OCI-LY7 (cell line): ENCODE results near the gene MED10. TPM values are rescaled to one million over a fixed set of nuclear protein-coding genes. Genes with fewer than 3 reads are reported as not detected.
"Not testable (repeated sequence)": the region's sequence is repeated elsewhere in the genome, so short reads cannot be mapped to it uniquely, and the experiment has no call there.

Source experiments
- BruUV-seq: library from RNA; stranded (reverse); fragments of 400-500 nt; replicated peaks from 2 replicates; lab custom pipeline; 2021; lab: Mats Ljungman, UMichigan
- CTCF ChIA-PET: fragments of 300-600 bp; sonication (Branson Sonifier 250); formaldehyde crosslinking; loops from one replicate; lab custom pipeline; 2022; ENCODE audit warnings: antibody characterized with exemption; ENCODE audit not compliant: unreplicated experiment; lab: Charles Lee
- POLR2A ChIA-PET: fragments of 300-600 bp; sonication (Branson Sonifier 250); formaldehyde crosslinking; loops from one replicate; lab custom pipeline; 2022; ENCODE audit warnings: antibody characterized with exemption; lab: Charles Lee
- DNase-seq: peaks from one replicate; pipeline ENCODE4 v3.0.0-alpha.2; 2015; ENCODE audit warnings: low spot score
- H2AFZ ChIP-seq: fragments of 200-600 bp; sonication (generic), shearing (Covaris generic); 2 replicates; pipeline ENCODE4 v1.6.1; 2014; ENCODE audit warnings: mild to moderate bottlenecking, antibody characterized with exemption, low read length, moderate library complexity
- H3K27ac ChIP-seq: fragments of 200-600 bp; sonication (generic); 2 replicates; pipeline ENCODE4 v1.5.1; 2014; ENCODE audit warnings: mixed run types, low read depth, mild to moderate bottlenecking, moderate library complexity, low read length, inconsistent platforms; ENCODE audit not compliant: poor library complexity, severe bottlenecking
- H3K36me3 ChIP-seq: fragments of 200-600 bp; sonication (generic); 2 replicates; pipeline ENCODE4 v1.6.1; 2014; ENCODE audit warnings: mild to moderate bottlenecking, antibody characterized with exemption, low read length, moderate library complexity, mixed read lengths; ENCODE audit not compliant: insufficient read depth
- H3K4me1 ChIP-seq: fragments of 200-600 bp; sonication (generic); 2 replicates; pipeline ENCODE4 v1.5.1; 2014; ENCODE audit warnings: mild to moderate bottlenecking, low read length; ENCODE audit not compliant: insufficient read depth, poor library complexity, severe bottlenecking
- H3K4me2 ChIP-seq: fragments of 200-600 bp; sonication (generic); 2 replicates; pipeline ENCODE4 v1.6.1; 2014; ENCODE audit warnings: mild to moderate bottlenecking, low read length
- H3K4me3 ChIP-seq: fragments of 200-600 bp; sonication (generic); 2 replicates; pipeline ENCODE4 v1.5.1; 2014; ENCODE audit warnings: mild to moderate bottlenecking, low read depth, low read length; ENCODE audit not compliant: poor library complexity, severe bottlenecking
- H3K79me2 ChIP-seq: fragments of 200-600 bp; sonication (generic); 2 replicates; pipeline ENCODE4 v1.6.1; 2016; ENCODE audit warnings: low read depth, mild to moderate bottlenecking, low read length, moderate library complexity, mixed read lengths; ENCODE audit not compliant: insufficient read depth
- H3K9me2 ChIP-seq: fragments of 200-600 bp; sonication (generic); 2 replicates; pipeline ENCODE4 v1.6.1; 2016; ENCODE audit warnings: mild to moderate bottlenecking, low read length, mixed read lengths; ENCODE audit not compliant: insufficient read depth
- H3K9me3 ChIP-seq: fragments of 200-600 bp; sonication (generic); 2 replicates; pipeline ENCODE4 v1.6.1; 2014; ENCODE audit warnings: mild to moderate bottlenecking, mixed run types, low read length, mixed read lengths
- H4K20me1 ChIP-seq: fragments of 200-600 bp; sonication (generic); 2 replicates; pipeline ENCODE4 v1.6.1; 2014; ENCODE audit warnings: mild to moderate bottlenecking, antibody characterized with exemption, low read length, moderate library complexity, mixed read lengths; ENCODE audit not compliant: insufficient read depth
- CTCF ChIP-seq: fragments of 200-600 bp; sonication (generic); conservative IDR thresholded peaks from 2 replicates; pipeline ENCODE4 v1.5.1; 2014; ENCODE audit warnings: mild to moderate bottlenecking, antibody characterized with exemption, low read length, moderate library complexity, mixed read lengths
- EZH2phosphoT487 ChIP-seq: fragments of 200-600 bp; sonication (generic); IDR thresholded peaks from 2 replicates; pipeline ENCODE4 v1.6.1; 2018; ENCODE audit warnings: low read depth, borderline replicate concordance, mild to moderate bottlenecking, mixed run types, antibody characterized with exemption, low read length, moderate library complexity, mixed read lengths
- intact Hi-C: fragments of 100-400 bp; cut with micrococcal nuclease; formaldehyde crosslinking; loops from one replicate; pipeline ENCODE4 v1.10.0; 2022; ENCODE audit not compliant: unreplicated experiment
- total RNA-seq, 2 experiments: library from RNA; depleted of rRNA in 1 of 2; stranded (reverse); fragments of >200 nt in 1 of 2; shearing (Covaris generic) in 1 of 2; gene quantifications; 2 replicates each; pipeline ENCODE4 v1.2.3, GENCODE V29; 2014 to 2022

MED10 gene
- total RNA-seq, 2 experiments from 2014 or later: 16.2 to 47.3 TPM

GRCh38 chr5:6365142-6365976 lies 13.0 kb downstream of the MED10 start:
- H3K27ac ChIP-seq: no peak overlapping the region
- H3K79me2 ChIP-seq: no peaks in the 10 kb centered on the region
- DNase-seq: no peak
- intact Hi-C loops: no loop called here
- peaks cover 21% of the 10 kb centered on the region for H3K36me3 ChIP-seq
- H4K20me1 ChIP-seq: no peaks in the 10 kb centered on the region
- ChIA-PET CTCF (no interaction called here), POLR2A (interaction anchor here (1.3 kb wide), 1 partner anchor 13 kb away, joined by 3 read pairs; the partner anchor contains the start of gene MED10)
- no peak overlapping the region for H3K4me3 ChIP-seq
- peaks cover 8% of the 10 kb centered on the region for H3K4me1 ChIP-seq
- no peak overlapping the region for H3K4me2 ChIP-seq
- H3K9me2 ChIP-seq: no peaks in the 10 kb centered on the region
- H2AFZ ChIP-seq: no peak overlapping the region
- BruUV-seq: no TSS peak
- H3K9me3 ChIP-seq: no peaks in the 10 kb centered on the region
- TF ChIP-seq CTCF (no peak), EZH2phosphoT487 (no peak)

GRCh38 chr5:6363454-6364011 lies 14.8 kb downstream of the MED10 start:
- POLR2A ChIA-PET, DNase-seq, H3K4me2 ChIP-seq, H3K27ac ChIP-seq, H3K9me3 ChIP-seq, H3K4me3 ChIP-seq, H2AFZ ChIP-seq, BruUV-seq, H3K9me2 ChIP-seq, intact Hi-C loops, H4K20me1 ChIP-seq, H3K36me3 ChIP-seq, CTCF ChIA-PET, H3K79me2 ChIP-seq: not testable (repeated sequence)
- H3K4me1 ChIP-seq: peaks cover 16% of the 10 kb centered on the region

DNA sequence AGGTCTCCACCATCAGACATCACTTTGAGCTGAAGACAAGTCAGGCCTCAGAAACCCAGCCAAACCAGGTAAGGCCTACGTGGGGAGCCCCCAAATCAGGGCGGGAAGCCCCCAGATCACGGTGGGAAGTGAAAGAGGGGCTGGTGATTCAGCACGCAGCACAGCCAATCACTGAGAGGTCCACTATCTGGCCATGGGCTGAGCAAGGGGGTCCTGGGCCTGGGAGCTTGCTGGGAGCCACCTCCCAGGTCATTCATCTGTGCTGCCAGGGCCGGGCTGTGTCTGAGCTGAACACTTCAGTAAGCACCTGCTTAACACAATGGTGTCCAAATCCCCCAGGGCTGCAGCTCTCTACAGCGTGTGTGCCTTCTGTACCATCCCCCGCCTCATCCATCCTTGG lies 15.5 kb downstream of the MED10 start:
- Histone ChIP-seq H3K9me2 (no peaks in the 10 kb centered on the region), H3K27ac (no peak overlapping the region), H2AFZ (no peak overlapping the region), H3K9me3 (no peaks in the 10 kb centered on the region), H4K20me1 (no peaks in the 10 kb centered on the region), H3K79me2 (no peaks in the 10 kb centered on the region), H3K4me2 (no peak overlapping the region), H3K36me3 (no peaks in the 10 kb centered on the region), H3K4me3 (no peak overlapping the region), H3K4me1 (peaks cover 16% of the 10 kb centered on the region)
- CTCF ChIA-PET: no interaction called here
- no peak for TF ChIP-seq CTCF
- TF ChIP-seq EZH2phosphoT487: no peak
- no peak for DNase-seq
- POLR2A ChIA-PET: no interaction called here
- no TSS peak for BruUV-seq
- intact Hi-C loops: no loop called here
